Mesothelial cell of epicardium (in vitro differentiated cells): ENCODE results near the gene FARSB. TPM values are rescaled to one million over a fixed set of nuclear protein-coding genes. Genes with fewer than 3 reads are reported as not detected.
A peak's percentile ranks its signal among the peaks of the same experiment; 100 is the strongest.

Experiments used
- DNase-seq, 2 experiments: peaks; one replicate each; pipeline ENCODE4 v3.0.0; 2021; ENCODE audit warnings: low spot score in 2 of 2; ENCODE audit not compliant: unreplicated experiment in 2 of 2
- H3K27ac Mint-ChIP-seq: 2 replicates; pipeline ENCODE4 v1.8.0; 2021; ENCODE audit warnings: mixed read lengths
- H3K27me3 Mint-ChIP-seq: 2 replicates; pipeline ENCODE4 v1.8.0; 2021; ENCODE audit warnings: low read depth, mixed read lengths
- H3K36me3 Mint-ChIP-seq: 2 replicates; pipeline ENCODE4 v1.8.0; 2021; ENCODE audit warnings: mixed read lengths
- H3K4me1 Mint-ChIP-seq: 2 replicates; pipeline ENCODE4 v1.8.0; 2021; ENCODE audit warnings: mixed read lengths
- H3K4me3 Mint-ChIP-seq: 2 replicates; pipeline ENCODE4 v1.8.0; 2021; ENCODE audit warnings: mild to moderate bottlenecking, moderate library complexity, mixed read lengths
- H3K9me3 Mint-ChIP-seq: 2 replicates; pipeline ENCODE4 v1.8.0; 2021; ENCODE audit warnings: mixed read lengths
- total RNA-seq: library from RNA; stranded (reverse); gene quantifications from 3 replicates; pipeline ENCODE4 v1.2.1, GENCODE V29; 2021
- TF ChIP-seq, protein P1 (sequence below): fragments of 200-600 bp; sonication (generic); IDR thresholded peaks from one replicate; pipeline ENCODE4 v1.5.0; 2021; ENCODE audit warnings: antibody characterized with exemption; ENCODE audit not compliant: unreplicated experiment

FARSB gene
- 17.7 to 19.1 TPM (median 18.5 TPM) in 3 replicates for total RNA-seq

DNA sequence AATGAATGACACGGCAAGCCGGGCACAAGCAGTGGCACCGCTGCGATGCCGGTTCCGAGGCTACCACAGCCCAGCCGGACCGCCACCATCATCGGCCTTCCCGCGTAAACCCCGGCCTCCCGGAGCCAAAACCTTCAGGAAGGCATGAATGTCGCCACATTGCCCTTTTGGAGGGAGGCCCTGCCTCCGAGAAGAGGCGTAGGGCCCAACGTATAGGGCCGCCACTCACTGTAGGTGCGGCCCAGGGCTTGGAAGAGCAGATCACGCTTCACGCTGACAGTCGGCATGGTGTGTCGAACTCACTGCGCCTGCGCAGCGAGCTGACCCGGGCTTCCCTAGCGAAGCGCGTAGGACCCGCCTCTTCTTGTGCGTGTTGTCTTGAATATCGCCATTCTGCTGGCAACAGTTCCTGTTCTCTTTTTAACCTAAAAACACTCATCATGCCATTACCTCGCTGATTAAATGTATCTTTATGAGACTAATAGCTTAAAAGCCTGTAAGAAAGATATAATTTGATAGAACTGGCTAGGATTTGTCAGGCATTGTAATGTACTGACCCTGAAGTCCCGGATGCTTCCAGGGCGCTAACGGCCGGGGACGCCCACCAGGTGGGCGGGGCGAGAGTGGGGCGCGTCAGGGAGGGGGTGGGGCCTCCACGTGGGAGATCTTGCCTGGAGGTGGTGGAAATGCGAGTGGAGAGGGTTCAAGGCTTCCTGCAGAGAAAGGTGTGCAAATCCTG lies at the start of gene FARSB:
TSS of gene FARSB (minus strand) at position 306 of the 739 bp plus-strand sequence. CDS start at position 287, 19 bp downstream.
- DNase-seq: peak; percentile 86 to 91
- TF ChIP-seq, protein P1, sequence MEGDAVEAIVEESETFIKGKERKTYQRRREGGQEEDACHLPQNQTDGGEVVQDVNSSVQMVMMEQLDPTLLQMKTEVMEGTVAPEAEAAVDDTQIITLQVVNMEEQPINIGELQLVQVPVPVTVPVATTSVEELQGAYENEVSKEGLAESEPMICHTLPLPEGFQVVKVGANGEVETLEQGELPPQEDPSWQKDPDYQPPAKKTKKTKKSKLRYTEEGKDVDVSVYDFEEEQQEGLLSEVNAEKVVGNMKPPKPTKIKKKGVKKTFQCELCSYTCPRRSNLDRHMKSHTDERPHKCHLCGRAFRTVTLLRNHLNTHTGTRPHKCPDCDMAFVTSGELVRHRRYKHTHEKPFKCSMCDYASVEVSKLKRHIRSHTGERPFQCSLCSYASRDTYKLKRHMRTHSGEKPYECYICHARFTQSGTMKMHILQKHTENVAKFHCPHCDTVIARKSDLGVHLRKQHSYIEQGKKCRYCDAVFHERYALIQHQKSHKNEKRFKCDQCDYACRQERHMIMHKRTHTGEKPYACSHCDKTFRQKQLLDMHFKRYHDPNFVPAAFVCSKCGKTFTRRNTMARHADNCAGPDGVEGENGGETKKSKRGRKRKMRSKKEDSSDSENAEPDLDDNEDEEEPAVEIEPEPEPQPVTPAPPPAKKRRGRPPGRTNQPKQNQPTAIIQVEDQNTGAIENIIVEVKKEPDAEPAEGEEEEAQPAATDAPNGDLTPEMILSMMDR: no peak
- H3K9me3 Mint-ChIP-seq: no peaks in the 10 kb centered on the region
- no peaks in the 10 kb centered on the region for H3K36me3 Mint-ChIP-seq
- no peaks in the 10 kb centered on the region for H3K27me3 Mint-ChIP-seq
- H3K4me3 Mint-ChIP-seq: peak within 1 kb of the TSS; percentile 93
- H3K4me1 Mint-ChIP-seq: peaks cover 22% of the 10 kb centered on the region
- peak within 1 kb of the TSS; percentile 99 for H3K27ac Mint-ChIP-seq

DNA sequence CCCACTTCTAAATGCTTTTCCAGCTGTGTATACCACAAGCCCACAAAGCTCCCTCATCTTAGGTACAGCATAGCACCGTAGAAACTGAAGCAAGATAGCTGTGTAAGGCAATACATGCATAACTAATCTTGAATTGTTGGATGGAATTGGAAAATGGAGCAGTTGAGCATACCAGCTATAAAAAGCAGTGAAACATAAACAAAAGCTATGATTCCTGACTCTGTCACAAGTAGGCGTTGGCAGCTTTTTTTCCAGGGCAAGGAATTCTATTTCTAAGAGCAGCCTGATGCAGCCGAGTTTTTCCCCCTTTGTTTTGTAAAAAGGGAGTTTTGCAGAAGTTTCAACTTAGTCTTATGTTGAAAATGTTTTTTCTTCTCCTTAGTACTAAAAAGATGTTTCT lies 48.0 kb upstream of the FARSB start:
- no peak overlapping the region for H3K27ac Mint-ChIP-seq
- H3K27me3 Mint-ChIP-seq: peaks cover 7% of the 10 kb centered on the region
- no peaks in the 10 kb centered on the region for H3K9me3 Mint-ChIP-seq
- no peak overlapping the region for H3K4me3 Mint-ChIP-seq
- no peak for DNase-seq
- TF ChIP-seq, protein P1: no peak
- H3K36me3 Mint-ChIP-seq: no peaks in the 10 kb centered on the region
- peaks cover 18% of the 10 kb centered on the region for H3K4me1 Mint-ChIP-seq

GRCh38 chr2:222703091-222703490 lies 47.2 kb upstream of the FARSB start:
- Mint-ChIP-seq H3K4me3 (no peak overlapping the region), H3K36me3 (no peaks in the 10 kb centered on the region), H3K4me1 (peaks cover 16% of the 10 kb centered on the region), H3K9me3 (no peaks in the 10 kb centered on the region), H3K27me3 (peaks cover 7% of the 10 kb centered on the region), H3K27ac (no peak overlapping the region)
- no peak for DNase-seq
- TF ChIP-seq, protein P1: no peak

GRCh38 chr2:222701721-222702131 lies 45.8 kb upstream of the FARSB start:
- Mint-ChIP-seq H3K4me1 (peaks cover 15% of the 10 kb centered on the region), H3K9me3 (no peaks in the 10 kb centered on the region), H3K27me3 (peaks cover 4% of the 10 kb centered on the region), H3K4me3 (no peak overlapping the region), H3K27ac (no peak overlapping the region), H3K36me3 (no peaks in the 10 kb centered on the region)
- no peak for DNase-seq
- TF ChIP-seq, protein P1: no peak

- TF ChIP-seq, protein P1: no peak
- Mint-ChIP-seq H3K27ac (no peak overlapping the region), H3K4me3 (no peak overlapping the region), H3K4me1 (peaks cover 11% of the 10 kb centered on the region), H3K27me3 (peaks cover 2% of the 10 kb centered on the region), H3K36me3 (no peaks in the 10 kb centered on the region), H3K9me3 (no peaks in the 10 kb centered on the region)
- DNase-seq: no peak
Measured at GRCh38 chr2:222701233-222701632, 45.3 kb upstream of the FARSB start.
